ENCODE measurements around the gene ERCC1.

DNA sequence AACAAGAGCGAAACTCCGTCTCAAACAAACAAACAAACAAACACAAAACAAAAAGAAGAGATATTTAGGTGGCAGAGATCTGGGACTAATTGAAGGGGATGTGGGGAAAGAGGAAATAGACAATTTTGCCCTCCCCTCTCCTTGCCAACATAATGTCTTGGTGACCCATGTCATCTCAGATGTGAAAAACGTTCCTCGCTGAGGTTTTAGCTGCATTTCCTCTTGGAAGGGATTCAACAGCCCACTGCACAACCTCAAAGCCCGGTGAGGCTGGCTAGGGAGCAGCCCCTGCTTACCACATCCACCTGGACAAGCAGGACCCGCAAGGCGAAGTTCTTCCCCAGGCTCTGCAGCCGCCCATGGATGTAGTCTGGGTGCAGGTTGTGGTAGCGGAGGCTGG, 4.9 kb downstream of the ERCC1 start:
- TF ChIP-seq, protein P1, sequence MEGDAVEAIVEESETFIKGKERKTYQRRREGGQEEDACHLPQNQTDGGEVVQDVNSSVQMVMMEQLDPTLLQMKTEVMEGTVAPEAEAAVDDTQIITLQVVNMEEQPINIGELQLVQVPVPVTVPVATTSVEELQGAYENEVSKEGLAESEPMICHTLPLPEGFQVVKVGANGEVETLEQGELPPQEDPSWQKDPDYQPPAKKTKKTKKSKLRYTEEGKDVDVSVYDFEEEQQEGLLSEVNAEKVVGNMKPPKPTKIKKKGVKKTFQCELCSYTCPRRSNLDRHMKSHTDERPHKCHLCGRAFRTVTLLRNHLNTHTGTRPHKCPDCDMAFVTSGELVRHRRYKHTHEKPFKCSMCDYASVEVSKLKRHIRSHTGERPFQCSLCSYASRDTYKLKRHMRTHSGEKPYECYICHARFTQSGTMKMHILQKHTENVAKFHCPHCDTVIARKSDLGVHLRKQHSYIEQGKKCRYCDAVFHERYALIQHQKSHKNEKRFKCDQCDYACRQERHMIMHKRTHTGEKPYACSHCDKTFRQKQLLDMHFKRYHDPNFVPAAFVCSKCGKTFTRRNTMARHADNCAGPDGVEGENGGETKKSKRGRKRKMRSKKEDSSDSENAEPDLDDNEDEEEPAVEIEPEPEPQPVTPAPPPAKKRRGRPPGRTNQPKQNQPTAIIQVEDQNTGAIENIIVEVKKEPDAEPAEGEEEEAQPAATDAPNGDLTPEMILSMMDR (IDR thresholded peaks at IDR 0.05; ENCODE audit: low read depth, low read length, poor library complexity, severe bottlenecking), result no peak
- TF ChIP-seq EZH2phosphoT487 (IDR thresholded peaks at IDR 0.05; ENCODE audit: borderline replicate concordance, low read length), result no peak

All from DOHH2 (cell line).